Ovary (tissue), 9 donors: ENCODE results near the gene KCNJ5. TPM values are rescaled to one million over a fixed set of nuclear protein-coding genes. Genes with fewer than 3 reads are reported as not detected.

Experiments used
- DNase-seq, 5 donors: peaks; one replicate each; pipeline ENCODE4 v3.0.0-alpha.2; 2019 to 2020
- H3K27ac ChIP-seq, 2 donors: fragments of 200-600 bp; one replicate each; pipeline versions ENCODE4 v1.5.1 to v1.8.0; 2019 to 2022
- H3K27me3 ChIP-seq: fragments of 200-600 bp; one replicate; pipeline ENCODE4 v1.8.0; 2022
- H3K36me3 ChIP-seq: fragments of 200-600 bp; sonication (generic); one replicate; pipeline ENCODE4 v1.5.1; 2019
- H3K4me1 ChIP-seq: one replicate; pipeline ENCODE4 v1.8.1; 2013; ENCODE audit warnings: mild to moderate bottlenecking, moderate library complexity; ENCODE audit not compliant: insufficient read depth
- H3K4me3 ChIP-seq: fragments of 200-600 bp; sonication (generic); one replicate; pipeline ENCODE4 v1.5.1; 2017
- H3K9me3 ChIP-seq, 2 donors: fragments of 200-600 bp in 1 of 2; sonication (generic) in 1 of 2; one replicate each; pipeline versions ENCODE4 v1.5.1 to v1.8.1; 2013 to 2019; ENCODE audit warnings: mild to moderate bottlenecking in 1 of 2, moderate library complexity in 1 of 2
- CTCF ChIP-seq, 3 donors: fragments of 450-650 bp in 2 of 3; fragments of 200-600 bp in 1 of 3; IDR thresholded peaks; one replicate each; pipeline versions ENCODE4 v1.5.1 to v1.8.0; 2016 to 2022; ENCODE audit warnings: antibody characterized with exemption in 3 of 3, mild to moderate bottlenecking in 1 of 3
- EP300 ChIP-seq: sonication (generic); formaldehyde crosslinking; IDR thresholded peaks from one replicate; pipeline ENCODE4 v1.6.1; 2017; ENCODE audit warnings: antibody characterized with exemption
- POLR2A ChIP-seq: fragments of 450-650 bp; IDR thresholded peaks from one replicate; pipeline ENCODE4 v1.6.1; 2017; ENCODE audit warnings: antibody characterized with exemption, mild to moderate bottlenecking, moderate library complexity
- WGBS, 3 donors: extraction: QIAGEN DNeasy Blood & Tissue Kit in 1 of 3; methylation state at CpG; one replicate each; pipeline versions ENCODE4 v1.1.5 to v1.1.7; 2013 to 2017; 5-methylcytosine and 5-hydroxymethylcytosine counted together
- intact Hi-C, 4 donors: fragments of 100-400 bp; cut with DNase I; formaldehyde crosslinking; loops; one replicate each; pipeline versions ENCODE4 v1.11.0 to v1.15.1; 2022 to 2023
- polyA plus RNA-seq, 2 donors: library from polyadenylated mRNA; stranded (reverse); fragments of 200-250 nt in 1 of 2; fragments of 350-450 nt in 1 of 2; fragmentation: Illumina TruSeq in 1 of 2; extraction: RNeasy Lipid Tissue Mini Kit (QIAGEN cat#74804) in 1 of 2; gene quantifications; one replicate each; pipeline ENCODE4 v1.2.3, GENCODE V29; 2013 to 2014
- total RNA-seq, 7 donors: library from RNA; depleted of rRNA in 2 of 7; stranded (reverse); fragments of >200 nt in 2 of 7; fragmentation: NEBNext Ultra II Directional in 3 of 7; extraction: Animal tissue kit (Norgen Biotek cat#: 25700) in 3 of 7; gene quantifications; one replicate each; pipeline versions ENCODE4 v1.1.0 to v1.2.4, GENCODE V29; 2016 to 2023
- donor health status: DM: no; HTN: no; CAD: no; lungs with moderate emphysema.
- donor health status: DM: no; HTN: no; CAD: no.
- donor health status: Bipolar disorder and iron deficiency.
- donor health status: DM: yes; HTN: yes; CAD: no.
- donor health status: DM: no; HTN: no; CAD: no.
- donor health status: DM: yes; HTN: yes; CAD: no.

Gene KCNJ5
- total and polyA plus RNA-seq, 9 donors: 0.42 to 3.7 (median 2.0) TPM

GRCh38 chr11:128902515-128903066 lies 11.4 kb downstream of the KCNJ5 start:
- TF ChIP-seq POLR2A (no peak), EP300 (no peak), CTCF (IDR thresholded peaks at IDR 0.05) (no peak)
- no peaks in the 10 kb centered on the region for H3K9me3 ChIP-seq
- H3K27ac ChIP-seq: no peak overlapping the region
- H3K4me3 ChIP-seq: no peak overlapping the region
- no peaks in the 10 kb centered on the region for H3K27me3 ChIP-seq
- DNase-seq: no peak
- WGBS, 3 donors: 87 to 93% (median 91%) methylated on average over 10 of the region's 10 CpGs
- H3K36me3 ChIP-seq: no peaks in the 10 kb centered on the region
- no peaks in the 10 kb centered on the region for H3K4me1 ChIP-seq
- intact Hi-C loops: no loop called here

DNA sequence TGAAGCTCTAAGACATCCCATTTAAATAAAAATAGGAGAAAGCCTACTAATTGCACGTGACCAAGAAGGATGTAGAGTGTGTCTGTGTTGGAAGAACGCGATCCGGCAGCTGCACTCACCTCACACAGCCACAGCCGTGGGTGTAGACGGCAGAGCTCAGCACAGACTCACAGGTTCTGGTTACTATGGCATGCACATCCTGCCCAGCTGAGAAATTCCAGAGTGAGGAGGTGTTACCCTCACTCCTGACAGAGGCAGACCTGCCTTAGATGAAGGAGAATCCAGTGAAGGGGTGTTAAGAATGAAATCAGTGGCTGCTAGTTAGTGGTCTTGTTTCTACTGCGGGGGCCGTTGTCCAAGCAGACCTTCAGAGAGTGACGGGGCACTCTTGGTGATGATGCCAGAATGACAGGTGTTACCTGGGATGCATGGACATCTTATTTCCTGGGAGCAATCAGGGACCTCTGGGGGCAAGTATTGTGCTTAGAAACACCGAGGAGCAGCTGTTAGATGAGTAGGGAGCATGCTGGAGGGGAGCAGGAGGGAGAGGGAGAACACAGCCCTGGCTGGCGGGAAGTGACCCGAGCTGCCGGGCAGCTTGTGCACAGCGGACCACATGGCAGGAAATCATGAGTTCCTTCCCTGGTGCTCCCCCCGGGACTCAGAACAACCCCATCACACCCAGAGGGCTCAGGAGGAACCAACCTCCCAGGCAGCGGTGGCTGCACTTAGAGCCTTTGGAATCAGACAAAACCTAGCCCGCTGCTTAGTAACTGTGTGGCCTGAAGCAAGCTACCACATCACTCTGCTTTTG lies 12.3 kb downstream of the KCNJ5 start:
- intact Hi-C loops: no loop called here
- TF ChIP-seq CTCF (IDR thresholded peaks at IDR 0.05) (no peak), EP300 (no peak), POLR2A (no peak)
- WGBS, 3 donors: 75 to 83% (median 79%) methylated on average over 17 of the region's 17 CpGs
- Histone ChIP-seq H3K27ac (no peak overlapping the region), H3K9me3 (no peaks in the 10 kb centered on the region), H3K4me1 (peaks cover 2% of the 10 kb centered on the region), H3K27me3 (no peaks in the 10 kb centered on the region), H3K4me3 (no peak overlapping the region), H3K36me3 (no peaks in the 10 kb centered on the region)
- DNase-seq: no peak

DNA sequence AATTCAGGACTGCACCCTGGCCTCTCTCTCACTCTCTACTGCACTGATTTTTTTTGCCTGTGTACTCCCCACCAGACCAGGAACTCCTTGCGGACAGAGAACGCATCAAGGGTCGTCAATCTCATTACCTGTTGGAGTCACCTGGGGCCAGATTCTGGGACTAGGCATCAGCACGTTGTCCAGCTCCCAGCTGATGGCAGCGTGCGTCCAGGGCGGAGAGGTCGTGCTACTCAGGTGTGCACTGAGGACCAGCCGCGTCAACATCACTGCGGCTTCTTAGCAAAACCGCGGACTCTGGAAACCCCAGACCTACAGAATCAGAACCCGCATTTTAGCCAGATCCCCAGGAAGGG lies 13.1 kb downstream of the KCNJ5 start:
- Histone ChIP-seq H3K9me3 (no peaks in the 10 kb centered on the region), H3K27ac (no peak overlapping the region), H3K27me3 (no peaks in the 10 kb centered on the region), H3K4me1 (peaks cover 6% of the 10 kb centered on the region), H3K4me3 (no peak overlapping the region), H3K36me3 (no peaks in the 10 kb centered on the region)
- intact Hi-C loops: no loop called here
- WGBS, 3 donors: 90 to 92% (median 91%) methylated on average over 14 of the region's 14 CpGs
- TF ChIP-seq CTCF (IDR thresholded peaks at IDR 0.05) (no peak), EP300 (no peak), POLR2A (no peak)
- DNase-seq: no peak

DNA sequence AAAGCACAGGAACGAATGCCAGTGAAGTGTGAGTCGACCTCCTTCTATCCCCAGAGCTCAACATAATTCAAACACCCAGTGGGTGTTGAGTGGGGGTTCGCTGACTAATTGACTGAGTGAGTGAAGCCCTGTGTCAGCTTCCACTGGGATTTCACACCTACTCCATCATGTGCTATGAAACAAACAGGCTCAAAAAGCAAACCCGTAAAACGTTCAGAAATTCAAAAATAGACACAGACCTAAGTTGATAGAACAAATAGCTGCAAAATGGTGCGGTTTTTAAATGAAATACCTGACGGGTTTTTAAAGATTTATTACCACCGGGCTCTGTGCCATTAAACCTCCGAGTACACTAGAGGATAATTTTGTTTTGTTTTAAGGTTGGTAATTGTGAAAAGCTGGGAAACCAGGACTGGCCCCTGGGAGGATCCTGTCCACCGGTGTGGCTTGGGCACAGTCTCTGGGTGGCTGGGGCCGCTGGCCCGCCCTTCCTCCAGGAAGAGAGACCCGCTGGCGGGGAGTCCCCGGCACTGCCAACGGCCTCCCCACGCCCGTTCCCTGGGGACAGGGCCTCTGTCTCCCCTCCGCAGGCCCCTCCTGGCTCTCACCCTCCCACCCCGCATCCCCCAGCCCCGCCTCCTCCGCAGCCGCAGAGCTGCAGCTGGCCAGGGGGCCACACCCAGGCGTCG lies 13.6 kb downstream of the KCNJ5 start:
- Histone ChIP-seq H3K36me3 (no peaks in the 10 kb centered on the region), H3K27ac (peak overlapping the region in 1 of 2 donors; percentile 38), H3K27me3 (no peaks in the 10 kb centered on the region), H3K4me3 (peak overlapping the region; percentile 55), H3K4me1 (peaks cover 6% of the 10 kb centered on the region), H3K9me3 (no peaks in the 10 kb centered on the region)
- no peak for DNase-seq
- intact Hi-C loops: no loop called here
- TF ChIP-seq EP300 (no peak), CTCF (IDR thresholded peaks at IDR 0.05) (no peak), POLR2A (no peak)
- 7 to 9% (median 8%) methylated on average over 19 to 25 of the region's 25 CpGs for WGBS, 3 donors
